Activated CD4-positive, alpha-beta T cell treated with anti-CD3 and anti-CD28 coated beads, Interleukin-2, amount 50 U/mL, for 48 hours (primary cell): ENCODE results near the gene PDSS1.
"Not testable (repeated sequence)": the region's sequence is repeated elsewhere in the genome, so short reads cannot be mapped to it uniquely, and the experiment has no call there.

ENCODE experiments used
- DNase-seq, 2 experiments: peaks; one replicate each; pipeline ENCODE4 v3.0.0-alpha.2; 2020

Gene PDSS1, protein sequence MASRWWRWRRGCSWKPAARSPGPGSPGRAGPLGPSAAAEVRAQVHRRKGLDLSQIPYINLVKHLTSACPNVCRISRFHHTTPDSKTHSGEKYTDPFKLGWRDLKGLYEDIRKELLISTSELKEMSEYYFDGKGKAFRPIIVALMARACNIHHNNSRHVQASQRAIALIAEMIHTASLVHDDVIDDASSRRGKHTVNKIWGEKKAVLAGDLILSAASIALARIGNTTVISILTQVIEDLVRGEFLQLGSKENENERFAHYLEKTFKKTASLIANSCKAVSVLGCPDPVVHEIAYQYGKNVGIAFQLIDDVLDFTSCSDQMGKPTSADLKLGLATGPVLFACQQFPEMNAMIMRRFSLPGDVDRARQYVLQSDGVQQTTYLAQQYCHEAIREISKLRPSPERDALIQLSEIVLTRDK

DNA sequence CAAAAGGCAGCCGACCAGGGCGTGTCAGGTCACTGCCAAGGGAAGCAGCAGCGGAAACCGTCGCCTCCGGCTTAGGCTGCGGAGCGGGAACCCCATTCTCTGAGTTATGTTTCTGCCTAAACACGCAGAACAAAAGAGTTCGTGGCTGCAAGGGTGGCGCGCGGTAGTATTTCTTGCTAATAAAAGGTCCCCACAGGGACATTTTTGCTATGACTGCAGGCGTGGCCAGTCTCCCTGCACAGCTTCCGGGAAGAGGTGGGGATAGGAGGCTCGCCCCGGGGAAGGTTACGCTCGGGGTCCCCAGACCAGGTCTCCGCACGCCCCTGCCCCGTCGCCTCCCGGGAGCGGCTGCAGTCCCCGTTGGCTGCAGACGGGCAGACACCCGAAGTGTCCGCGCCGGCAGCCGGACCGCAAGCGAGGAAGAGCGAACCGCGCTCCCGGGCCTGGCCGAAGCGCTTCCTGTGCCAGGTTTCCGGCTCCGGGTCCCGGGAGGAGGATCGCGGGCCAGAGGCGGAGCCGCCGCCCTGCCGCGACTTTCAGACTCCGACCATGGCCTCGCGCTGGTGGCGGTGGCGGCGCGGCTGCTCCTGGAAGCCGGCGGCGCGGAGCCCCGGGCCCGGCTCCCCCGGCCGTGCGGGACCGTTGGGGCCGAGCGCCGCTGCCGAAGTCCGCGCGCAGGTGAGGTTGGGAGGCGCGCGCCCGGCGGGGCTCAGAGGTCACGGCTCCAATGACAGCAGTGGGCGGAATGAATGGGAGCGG, at the start of gene PDSS1:
PDSS1 (plus strand) TSS at position 539 of the 759 bp plus-strand sequence; CDS start at position 550, 11 bp downstream.
- peak; percentile 70 to 78 for DNase-seq

DNA sequence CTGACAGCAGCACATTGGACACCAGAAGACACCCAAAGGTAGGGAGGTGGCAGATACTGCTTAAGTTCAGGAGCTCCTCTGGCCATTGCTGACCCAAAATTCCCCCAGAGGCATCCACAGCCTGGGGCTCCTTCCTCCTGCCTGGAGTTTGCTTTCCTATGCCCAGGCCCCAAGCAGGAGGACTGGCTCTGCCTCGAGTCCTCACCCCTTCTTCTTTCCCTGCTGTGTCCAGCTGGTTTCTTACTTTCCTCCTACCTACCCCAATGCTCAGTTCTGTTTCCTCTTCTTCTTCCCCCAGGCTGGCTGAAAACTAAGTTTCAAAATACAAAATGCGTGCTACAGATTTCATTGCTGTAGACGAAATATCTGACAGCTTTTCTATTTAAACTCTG, 49.3 kb upstream of the PDSS1 start:
- DNase-seq, result not testable (repeated sequence)

DNA sequence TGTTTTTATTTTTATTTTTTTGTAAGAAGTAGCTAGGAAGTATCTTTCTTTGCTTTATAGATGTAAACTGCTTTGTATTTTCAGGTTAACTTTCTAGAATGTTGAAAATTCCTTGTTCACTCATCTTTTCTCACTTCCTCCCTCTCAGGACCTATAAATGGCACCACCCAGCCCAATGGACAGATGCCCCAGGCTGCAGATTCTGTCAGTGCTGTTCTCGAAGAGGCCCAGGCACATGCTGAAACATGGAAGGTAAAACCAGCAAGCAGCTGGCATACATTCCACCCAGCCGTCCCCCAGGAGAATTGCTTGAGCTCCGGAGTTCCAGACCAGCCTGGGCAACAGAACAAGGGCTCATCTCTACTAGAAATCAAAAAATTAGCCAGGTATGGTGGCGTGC, 47.1 kb upstream of the PDSS1 start:
- DNase-seq, result no peak

DNA sequence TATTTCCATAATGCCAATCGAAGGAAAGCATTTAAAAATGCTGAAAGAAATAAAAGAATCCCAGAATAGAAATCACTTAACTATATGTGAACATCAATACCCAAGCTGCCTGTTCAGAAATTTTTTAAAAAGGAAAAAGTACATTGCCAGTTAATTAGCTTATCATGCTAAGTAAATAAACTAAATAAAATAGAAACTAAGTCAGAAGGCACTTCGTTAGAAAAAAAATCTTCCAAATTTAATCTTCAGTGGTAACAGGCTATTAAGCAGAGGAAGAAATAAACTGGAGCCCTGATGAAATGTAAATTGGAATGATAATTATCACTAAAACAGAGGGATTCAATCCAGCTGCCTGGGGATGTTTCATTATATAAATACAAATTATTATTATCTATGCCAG, 46.0 kb upstream of the PDSS1 start:
- DNase-seq, result not testable (repeated sequence)

DNA sequence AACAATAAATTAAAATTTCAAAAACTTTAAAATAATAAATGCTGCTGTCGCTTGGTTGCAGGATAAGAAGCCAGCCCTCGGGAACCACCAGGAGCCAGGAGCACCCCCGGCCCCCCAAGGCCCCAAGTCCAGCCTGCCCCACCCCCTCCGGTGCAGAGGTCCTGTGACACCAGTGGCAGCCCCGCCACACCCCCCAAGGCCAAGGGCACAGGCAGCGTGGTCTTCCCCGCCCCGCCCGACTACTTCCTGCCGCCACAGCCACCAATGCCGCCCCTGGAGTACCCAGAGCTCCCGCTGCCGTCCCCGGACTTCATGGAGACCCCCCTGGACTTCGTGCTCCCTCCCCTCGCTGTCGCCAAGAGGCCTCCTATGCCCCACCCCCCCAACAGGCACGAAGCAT, 44.5 kb upstream of the PDSS1 start:
- no peak for DNase-seq

DNA sequence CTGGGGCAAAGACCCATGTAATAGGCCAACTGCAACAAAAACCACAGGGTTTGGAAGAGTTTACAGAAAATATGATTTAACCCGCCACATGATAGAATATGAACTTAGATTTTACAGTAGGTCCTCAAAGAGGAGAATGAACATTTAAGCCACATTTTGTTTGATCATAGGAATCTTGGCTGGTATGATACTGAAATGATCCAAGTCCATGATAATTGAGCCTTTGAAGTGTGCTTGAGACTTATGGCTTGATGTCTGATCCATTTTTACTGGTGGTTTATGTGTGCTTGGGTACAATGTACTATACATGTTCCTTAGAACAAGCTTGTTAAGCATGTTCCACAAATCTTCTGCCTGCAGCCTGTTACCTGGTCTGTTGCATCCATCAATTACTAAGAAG, 41.8 kb upstream of the PDSS1 start:
- no peak for DNase-seq

DNA sequence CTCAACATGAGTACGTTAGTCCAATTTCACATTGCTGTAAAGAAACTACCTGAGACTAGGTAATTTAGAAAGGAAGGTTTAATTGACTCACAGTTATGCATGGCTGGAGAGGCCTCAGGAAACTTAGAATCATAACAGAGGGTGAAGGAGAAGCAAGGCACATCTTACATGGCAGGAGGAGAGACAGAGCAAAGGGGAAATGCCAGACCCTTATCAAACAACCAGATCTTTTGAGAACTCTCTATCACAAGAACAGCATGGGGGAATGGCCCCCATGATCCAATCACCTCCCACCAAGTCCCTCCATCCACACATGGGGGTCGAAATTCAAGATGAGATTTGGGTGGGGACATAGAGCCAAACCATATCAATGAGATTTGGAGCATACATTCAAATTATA, 34.6 kb upstream of the PDSS1 start:
- no peak for DNase-seq

DNA sequence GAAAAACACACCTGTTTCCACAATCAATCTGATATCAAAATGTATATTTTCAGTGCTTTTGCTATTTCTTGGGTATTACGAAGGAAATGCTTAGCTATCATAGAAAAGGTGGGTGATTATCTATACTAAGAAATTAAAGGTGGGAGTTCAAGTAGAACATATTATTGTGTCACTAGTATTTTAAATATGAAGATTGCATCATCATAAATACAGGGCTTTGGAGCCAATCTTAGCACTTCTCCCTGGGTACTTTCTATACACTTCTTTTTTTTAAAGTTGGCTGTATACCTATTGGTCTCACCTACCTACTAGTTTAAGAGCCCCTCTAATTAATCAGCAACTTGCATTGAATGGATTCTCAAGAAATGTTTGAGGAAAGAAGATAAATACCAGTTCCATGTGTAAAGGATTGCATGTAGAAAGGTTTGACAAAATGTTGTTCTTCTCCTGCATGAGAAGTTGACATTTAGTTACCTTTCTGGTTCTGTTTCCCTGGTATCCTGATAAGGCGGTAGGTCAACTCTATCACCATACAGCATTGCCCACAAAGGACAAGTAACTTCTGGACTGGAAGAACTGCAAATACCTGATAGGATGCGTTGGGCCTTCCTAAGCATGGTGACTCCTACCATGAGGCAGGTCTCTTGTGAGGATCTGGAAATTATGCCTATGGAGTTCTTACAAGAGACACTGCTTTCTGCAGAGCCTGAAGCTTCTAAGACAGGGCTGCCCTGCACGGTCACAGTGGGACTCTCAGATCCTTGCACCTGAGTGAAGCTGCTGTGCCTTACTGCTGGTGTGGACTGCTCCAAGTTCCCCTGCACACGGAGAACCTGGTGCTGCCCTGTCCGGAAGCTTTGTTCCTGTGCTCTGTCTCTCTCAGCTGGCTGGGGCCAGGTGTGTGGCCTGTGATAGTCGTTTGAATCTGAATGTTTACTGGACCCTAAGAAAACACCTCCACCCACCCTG, 32.1 kb upstream of the PDSS1 start:
- DNase-seq, result no peak

DNA sequence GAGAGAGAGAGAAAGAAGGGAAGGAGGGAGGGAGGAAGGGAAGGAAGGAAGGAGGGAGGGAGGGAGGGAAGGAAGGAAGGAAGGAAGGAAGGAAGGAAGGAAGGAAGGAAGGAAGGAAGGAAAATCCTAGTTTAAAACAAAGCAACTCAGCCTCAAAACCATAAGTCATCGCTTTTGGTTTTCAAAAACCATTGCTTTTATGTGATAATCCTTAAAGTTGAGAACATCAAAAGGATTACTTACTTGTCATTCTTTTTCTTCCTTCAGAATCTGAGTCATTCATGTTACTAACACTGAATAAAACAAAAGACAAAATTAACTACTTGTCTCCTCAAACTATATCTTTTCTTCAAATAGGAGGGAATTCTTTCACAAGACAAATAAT, 21.6 kb upstream of the PDSS1 start:
- no peak for DNase-seq

DNA sequence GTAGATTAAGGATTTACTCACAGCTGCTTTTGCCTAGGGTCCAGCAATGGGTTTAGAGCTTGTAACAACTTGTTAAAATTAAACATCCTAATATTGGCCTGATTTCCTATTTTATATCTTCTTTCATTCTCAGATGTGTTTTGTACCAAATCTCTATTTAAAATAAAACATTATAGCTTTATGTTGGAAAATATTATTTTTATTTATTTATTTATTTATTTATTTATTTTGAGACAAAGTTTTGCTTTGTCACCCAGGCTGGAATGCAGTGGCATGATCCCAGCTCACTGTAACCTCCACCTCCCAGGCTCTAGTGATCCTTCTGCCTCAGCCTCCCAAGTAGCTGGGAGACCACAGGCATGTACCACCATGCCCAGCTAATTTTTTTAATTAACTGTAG, 17.9 kb upstream of the PDSS1 start:
- DNase-seq, result no peak

DNA sequence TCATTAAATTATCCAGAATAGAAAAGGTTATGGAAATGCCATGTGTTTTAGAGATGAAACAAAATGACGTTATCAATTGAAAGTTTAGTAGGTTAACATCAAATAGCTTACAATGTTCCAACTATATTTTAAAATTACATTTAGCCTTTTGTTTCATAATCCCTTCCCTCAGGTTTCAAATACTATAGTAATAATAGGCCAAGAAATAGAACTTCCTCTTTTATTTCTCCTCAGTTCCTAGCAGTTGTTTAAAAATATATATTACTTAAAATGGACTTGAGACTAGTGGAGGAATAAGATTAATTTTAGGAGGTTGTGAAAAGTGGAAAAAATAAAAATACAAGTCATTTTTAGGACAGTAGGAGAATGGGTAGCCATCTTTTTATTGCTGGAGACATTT, 16.4 kb upstream of the PDSS1 start:
- no peak for DNase-seq

DNA sequence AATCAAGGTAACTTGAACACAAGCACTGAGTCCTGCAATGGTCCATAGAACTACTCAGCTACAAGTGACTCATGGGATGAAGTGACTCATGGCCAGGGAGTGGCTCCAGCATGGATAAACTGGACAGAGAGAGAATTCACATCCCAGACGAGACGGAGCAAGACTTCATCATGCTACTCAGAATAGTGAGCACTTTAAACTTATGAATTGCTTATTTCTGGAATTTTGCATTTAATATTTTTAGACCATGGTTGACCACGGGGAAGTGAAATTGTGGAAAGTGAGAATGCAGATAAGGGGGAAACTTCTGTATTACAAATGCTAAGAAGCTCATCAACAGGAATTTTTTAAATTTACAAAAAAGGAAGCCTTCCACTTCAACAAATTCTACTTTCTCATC, 15.5 kb upstream of the PDSS1 start:
- not testable (repeated sequence) for DNase-seq

DNA sequence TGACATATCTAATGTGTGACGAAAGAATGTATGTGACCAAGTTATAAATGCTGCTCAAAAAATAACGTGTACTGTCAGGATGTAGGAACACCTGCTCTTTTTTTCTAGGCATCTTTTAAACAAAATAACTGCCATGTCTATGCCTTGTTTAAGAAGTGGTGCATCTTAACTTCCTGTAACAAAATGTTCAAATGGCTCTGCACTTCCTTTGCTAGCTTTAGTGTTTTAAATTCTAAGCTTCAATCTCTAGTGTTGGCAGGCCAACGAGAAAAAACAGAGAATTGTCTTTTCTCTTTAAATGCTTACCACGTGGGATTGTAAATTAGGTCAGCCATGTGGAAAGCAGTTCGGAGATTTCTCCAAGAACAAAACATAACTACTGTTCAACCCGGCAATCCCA, 14.6 kb upstream of the PDSS1 start:
- DNase-seq, result no peak

DNA sequence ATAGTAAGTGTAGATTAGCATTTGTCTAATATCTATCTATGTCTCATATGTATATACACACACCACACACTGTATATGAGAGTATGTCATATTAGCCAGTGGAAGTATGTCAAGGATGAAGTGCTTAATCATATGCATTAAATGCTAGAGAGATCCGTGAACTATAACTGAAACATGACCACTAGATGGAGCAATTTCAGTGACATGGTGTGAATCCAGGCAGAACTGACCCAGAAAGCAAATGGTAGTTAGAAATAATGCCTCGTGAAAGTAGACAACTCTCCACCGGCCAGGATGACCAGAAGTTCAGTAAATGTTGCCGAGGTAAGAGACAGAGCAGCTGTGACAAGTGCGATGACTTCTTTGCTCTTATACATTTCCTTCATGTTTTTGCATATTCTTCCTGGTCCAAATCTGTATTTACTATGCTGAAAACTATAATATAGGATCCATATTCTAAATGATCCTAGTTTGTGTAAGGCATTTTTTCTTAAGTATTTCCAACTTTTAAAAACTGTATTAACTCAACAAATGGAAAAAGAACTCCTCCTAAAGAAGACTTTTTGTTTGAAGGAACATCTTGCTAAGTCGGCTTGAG, 12.7 kb upstream of the PDSS1 start:
- DNase-seq, result not testable (repeated sequence)

DNA sequence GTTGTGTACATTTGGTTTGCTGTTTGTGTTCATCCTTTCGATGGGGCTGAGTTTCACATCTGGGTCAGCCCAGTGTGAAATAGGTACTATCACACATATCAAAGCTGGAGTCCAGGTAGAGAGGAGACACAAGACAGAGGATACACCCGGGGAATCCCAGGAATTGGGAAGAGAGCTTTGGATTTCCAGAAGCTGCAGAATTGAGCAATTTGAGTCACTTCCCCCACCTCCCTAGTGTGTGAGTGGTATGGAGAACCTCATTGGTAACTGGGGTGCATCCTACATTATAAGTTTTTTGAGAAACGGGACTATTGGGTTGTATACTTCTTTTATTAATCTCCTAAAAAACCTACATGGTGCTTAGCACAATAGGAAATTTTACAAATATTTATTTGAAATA, 12.1 kb upstream of the PDSS1 start:
- no peak for DNase-seq

DNA sequence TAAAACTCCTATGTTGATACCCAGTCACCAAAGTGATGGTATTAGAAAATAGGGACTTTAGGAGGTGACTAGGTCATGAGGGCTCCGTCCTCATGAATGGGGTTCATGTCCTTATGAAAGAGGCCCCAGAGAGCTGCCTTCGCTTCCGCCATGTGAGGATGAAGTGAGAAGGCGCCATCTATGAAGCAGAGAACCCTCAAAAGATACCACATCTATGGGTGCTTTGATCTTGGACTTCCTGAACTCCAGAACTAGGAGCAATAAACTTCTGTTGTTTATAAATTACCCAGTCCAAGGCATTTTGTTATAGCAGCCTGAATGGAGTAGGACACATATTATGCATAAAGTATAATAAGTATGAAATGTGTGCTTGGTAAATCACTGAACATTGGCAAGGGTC, 8.1 kb upstream of the PDSS1 start:
- no peak for DNase-seq

DNA sequence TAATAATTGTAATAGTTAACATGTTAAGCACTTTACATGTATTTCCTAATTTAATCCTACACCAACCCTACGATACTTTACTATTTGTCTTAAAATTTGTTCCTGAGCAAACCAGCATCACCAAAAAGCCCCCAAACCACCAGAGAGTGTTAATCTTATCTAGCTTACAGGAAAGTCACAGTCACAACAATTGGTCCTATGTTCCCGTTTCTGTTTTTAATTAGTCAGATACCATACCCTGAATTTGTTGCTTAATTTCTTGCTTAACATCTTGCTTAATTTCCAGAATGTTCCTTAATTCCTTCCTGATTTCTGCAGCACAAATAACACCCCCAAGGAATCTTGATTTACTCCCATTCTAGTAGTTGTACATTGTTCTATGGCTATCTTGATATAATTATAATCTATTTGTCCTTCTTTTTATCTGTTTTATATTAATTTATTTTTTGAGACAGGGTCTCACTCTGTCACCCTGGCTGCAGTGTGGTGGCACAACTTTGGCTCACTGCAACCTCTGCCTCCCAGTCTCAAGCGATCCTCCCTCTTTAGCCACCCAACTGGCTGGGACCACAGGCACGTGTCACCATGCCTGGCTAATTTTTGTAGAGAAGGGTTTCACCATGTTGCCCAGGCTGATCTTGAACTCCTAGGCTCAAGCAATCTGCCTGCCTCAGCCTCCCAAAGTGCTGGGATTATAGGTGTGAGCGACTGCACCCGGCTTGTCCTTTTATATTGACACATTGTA, 6.6 kb upstream of the PDSS1 start:
- DNase-seq, result no peak

DNA sequence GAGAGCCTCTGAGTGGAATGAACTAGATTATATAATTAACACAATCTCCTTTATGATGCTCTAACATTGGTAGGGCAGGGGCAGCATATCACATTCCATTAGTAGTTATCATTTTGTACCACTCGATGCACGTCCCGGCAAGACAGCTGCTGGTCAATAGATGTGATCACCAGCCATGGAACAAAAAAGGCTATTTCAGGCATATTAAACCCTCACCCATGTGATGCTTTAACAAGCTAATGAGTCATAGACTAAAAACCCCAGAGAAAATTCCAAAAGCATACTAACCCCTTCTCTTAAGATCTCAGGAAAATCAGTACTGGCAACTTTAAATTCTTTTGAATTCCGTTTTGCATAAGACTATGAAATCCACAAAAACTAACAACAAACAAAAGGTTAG, 3.0 kb upstream of the PDSS1 start:
- DNase-seq, result not testable (repeated sequence)

DNA sequence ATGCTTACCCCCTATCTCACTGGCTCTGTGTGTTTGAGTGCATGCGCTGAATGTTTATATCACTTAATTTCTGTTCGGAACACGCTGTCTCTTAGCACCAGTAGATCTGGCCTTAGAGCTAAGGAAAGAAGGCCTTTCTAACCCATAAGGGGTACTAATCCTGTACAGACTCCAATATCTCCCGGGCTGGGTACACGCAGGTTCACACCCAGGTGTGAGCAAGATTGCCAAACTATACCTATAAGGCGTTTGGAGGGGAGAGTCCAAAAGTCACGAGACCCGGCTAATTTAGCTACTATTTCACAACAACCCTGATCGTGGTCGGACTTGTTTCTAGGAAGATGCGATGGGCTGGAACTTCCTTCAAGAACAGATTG, 727 bp upstream of the PDSS1 start:
- DNase-seq, result no peak

DNA sequence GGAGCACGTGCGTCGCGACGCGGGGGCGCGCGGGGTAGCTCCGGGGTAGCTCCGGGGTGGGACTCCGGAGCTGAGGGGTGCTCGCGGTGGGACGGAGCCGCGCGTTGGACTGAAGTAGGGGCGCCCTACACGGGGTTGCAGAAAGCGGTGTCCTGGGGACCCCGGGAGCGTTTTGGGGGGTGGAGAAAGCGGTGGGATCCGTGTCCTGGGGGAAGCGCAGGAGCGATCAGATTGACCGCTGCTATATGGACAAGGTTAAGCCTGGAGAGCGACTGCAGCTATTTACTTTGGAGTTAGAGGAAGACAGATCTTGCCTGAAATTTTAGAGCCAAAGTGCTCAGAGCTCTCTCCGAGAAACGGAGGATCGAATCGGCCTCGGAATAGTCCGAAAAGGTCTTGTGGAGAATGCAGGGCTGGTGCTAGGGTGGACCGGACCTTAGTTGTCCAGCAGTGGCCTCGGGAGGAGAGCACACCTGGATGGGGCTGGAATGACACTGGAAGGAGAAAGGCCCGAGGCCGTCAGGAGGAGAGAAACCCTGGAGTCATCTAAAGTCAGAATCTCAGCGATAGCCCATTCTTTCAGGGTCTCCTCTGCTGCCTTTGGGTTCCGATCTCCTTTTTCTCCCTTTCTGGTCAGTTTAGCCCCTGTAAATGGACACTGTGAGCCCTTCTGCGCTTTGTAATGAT, 564 bp downstream of the PDSS1 start:
- DNase-seq, result peak in 1 of 2 experiments; percentile 10

DNA sequence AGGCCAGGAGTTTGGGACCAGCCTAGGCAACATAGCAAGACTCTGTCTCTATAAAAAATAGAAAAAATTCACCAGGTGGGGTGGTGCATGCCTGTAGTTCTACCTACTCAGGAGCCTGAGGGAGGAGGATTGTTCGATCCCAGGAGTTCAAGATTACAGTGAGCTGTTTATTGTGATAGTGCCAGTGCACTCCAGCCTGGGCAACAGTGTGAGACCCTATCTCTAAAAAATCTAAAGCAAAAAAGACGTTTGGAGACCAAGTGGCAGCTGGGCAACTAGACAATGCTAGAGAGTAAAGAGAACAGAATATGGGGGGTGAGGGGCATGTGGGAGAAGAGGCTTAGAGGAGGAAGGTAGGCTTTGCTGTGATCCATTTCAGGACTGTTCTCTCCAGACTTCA, 1.4 kb downstream of the PDSS1 start:
- DNase-seq, result no peak
